A673 (cell line): ENCODE results near the gene ST8SIA1. TPM values are rescaled to one million over a fixed set of nuclear protein-coding genes. Genes with fewer than 3 reads are reported as not detected.

ENCODE experiments used
- BruUV-seq: library from RNA; stranded (reverse); fragments of 400-500 nt; replicated peaks from 2 replicates; lab custom pipeline; 2021; lab: Mats Ljungman, UMichigan
- CTCF ChIA-PET: fragments of 300-600 bp; sonication (Branson Sonifier 250); formaldehyde crosslinking; loops from one replicate; lab custom pipeline; 2022; ENCODE audit warnings: antibody characterized with exemption; lab: Charles Lee
- POLR2A ChIA-PET: fragments of 300-600 bp; sonication (Branson Sonifier 250); formaldehyde crosslinking; loops from one replicate; lab custom pipeline; 2022; ENCODE audit warnings: antibody characterized with exemption; ENCODE audit not compliant: low non-redundant PET; lab: Charles Lee
- DNase-seq: peaks from one replicate; pipeline ENCODE4 v3.0.0-alpha.2; 2015; ENCODE audit warnings: low spot score
- H3K27ac ChIP-seq: fragments of 200-600 bp; sonication (generic); 2 replicates; pipeline ENCODE4 v1.5.1; 2016; ENCODE audit warnings: mixed run types, low read depth, mild to moderate bottlenecking, mixed read lengths, antibody characterized with exemption, low read length; ENCODE audit not compliant: poor library complexity, severe bottlenecking
- H3K27me3 ChIP-seq: fragments of 200-600 bp; sonication (generic); replicated peaks from 2 replicates; pipeline ENCODE4 v1.6.1; 2017; ENCODE audit warnings: mixed run types, low read depth, mild to moderate bottlenecking, mixed read lengths, antibody characterized with exemption, low read length; ENCODE audit not compliant: insufficient read depth, poor library complexity
- H3K36me3 ChIP-seq: fragments of 200-600 bp; sonication (generic); 2 replicates; pipeline ENCODE4 v1.6.1; 2016; ENCODE audit warnings: mixed run types, mild to moderate bottlenecking, mixed read lengths, antibody characterized with exemption, low read length; ENCODE audit not compliant: insufficient read depth, poor library complexity, severe bottlenecking
- H3K4me1 ChIP-seq: fragments of 200-600 bp; sonication (generic); 2 replicates; pipeline ENCODE4 v1.6.1; 2017; ENCODE audit warnings: mixed run types, mild to moderate bottlenecking, mixed read lengths, antibody characterized with exemption, low read length; ENCODE audit not compliant: insufficient read depth, poor library complexity, severe bottlenecking
- H3K4me3 ChIP-seq: fragments of 200-600 bp; sonication (generic); 2 replicates; pipeline ENCODE4 v1.5.1; 2016; ENCODE audit warnings: low read depth, mixed run types, mild to moderate bottlenecking, mixed read lengths, low read length; ENCODE audit not compliant: poor library complexity, severe bottlenecking
- H3K9me3 ChIP-seq: fragments of 200-600 bp; sonication (generic); 2 replicates; pipeline ENCODE4 v1.6.1; 2016; ENCODE audit warnings: mixed run types, low read depth, mild to moderate bottlenecking, mixed read lengths, antibody characterized with exemption, low read length; ENCODE audit not compliant: poor library complexity, severe bottlenecking
- EZH2 ChIP-seq: fragments of 200-600 bp; sonication (generic); IDR thresholded peaks from 2 replicates; pipeline ENCODE4 v1.6.1; 2017; ENCODE audit warnings: borderline replicate concordance, low read depth, mild to moderate bottlenecking, mixed read lengths, antibody characterized with exemption, low read length; ENCODE audit not compliant: poor library complexity, severe bottlenecking
- intact Hi-C: fragments of 100-400 bp; cut with micrococcal nuclease; formaldehyde crosslinking; loops from one replicate; pipeline ENCODE4 v1.10.0; 2022; ENCODE audit not compliant: unreplicated experiment
- total RNA-seq: library from RNA; stranded (reverse); gene quantifications from 2 replicates; pipeline ENCODE4 v1.2.3, GENCODE V29; 2021
- TF ChIP-seq, protein P1 (sequence below): fragments of 300-800, 200-600 bp; sonication (generic); conservative IDR thresholded peaks from 2 replicates; pipeline ENCODE4 v1.5.1; 2017; ENCODE audit warnings: low read depth, mild to moderate bottlenecking, antibody characterized with exemption, low read length, moderate library complexity, mixed read lengths

The ST8SIA1 gene
- total RNA-seq, 1 experiment from 2014 or later: 0.28 TPM

GRCh38 chr12:22275843-22276242 is 58.7 kb downstream of the ST8SIA1 start:
- DNase-seq: no peak
- BruUV-seq: no TSS peak
- no peaks in the 10 kb centered on the region for H3K27me3 ChIP-seq
- ChIA-PET POLR2A (no interaction called here), CTCF (no interaction called here)
- no peaks in the 10 kb centered on the region for H3K9me3 ChIP-seq
- H3K4me1 ChIP-seq: no peaks in the 10 kb centered on the region
- H3K4me3 ChIP-seq: no peak overlapping the region
- intact Hi-C loops: no loop called here
- no peaks in the 10 kb centered on the region for H3K36me3 ChIP-seq
- no peak for TF ChIP-seq EZH2
- TF ChIP-seq, protein P1, sequence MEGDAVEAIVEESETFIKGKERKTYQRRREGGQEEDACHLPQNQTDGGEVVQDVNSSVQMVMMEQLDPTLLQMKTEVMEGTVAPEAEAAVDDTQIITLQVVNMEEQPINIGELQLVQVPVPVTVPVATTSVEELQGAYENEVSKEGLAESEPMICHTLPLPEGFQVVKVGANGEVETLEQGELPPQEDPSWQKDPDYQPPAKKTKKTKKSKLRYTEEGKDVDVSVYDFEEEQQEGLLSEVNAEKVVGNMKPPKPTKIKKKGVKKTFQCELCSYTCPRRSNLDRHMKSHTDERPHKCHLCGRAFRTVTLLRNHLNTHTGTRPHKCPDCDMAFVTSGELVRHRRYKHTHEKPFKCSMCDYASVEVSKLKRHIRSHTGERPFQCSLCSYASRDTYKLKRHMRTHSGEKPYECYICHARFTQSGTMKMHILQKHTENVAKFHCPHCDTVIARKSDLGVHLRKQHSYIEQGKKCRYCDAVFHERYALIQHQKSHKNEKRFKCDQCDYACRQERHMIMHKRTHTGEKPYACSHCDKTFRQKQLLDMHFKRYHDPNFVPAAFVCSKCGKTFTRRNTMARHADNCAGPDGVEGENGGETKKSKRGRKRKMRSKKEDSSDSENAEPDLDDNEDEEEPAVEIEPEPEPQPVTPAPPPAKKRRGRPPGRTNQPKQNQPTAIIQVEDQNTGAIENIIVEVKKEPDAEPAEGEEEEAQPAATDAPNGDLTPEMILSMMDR: no peak
- no peak overlapping the region for H3K27ac ChIP-seq

DNA sequence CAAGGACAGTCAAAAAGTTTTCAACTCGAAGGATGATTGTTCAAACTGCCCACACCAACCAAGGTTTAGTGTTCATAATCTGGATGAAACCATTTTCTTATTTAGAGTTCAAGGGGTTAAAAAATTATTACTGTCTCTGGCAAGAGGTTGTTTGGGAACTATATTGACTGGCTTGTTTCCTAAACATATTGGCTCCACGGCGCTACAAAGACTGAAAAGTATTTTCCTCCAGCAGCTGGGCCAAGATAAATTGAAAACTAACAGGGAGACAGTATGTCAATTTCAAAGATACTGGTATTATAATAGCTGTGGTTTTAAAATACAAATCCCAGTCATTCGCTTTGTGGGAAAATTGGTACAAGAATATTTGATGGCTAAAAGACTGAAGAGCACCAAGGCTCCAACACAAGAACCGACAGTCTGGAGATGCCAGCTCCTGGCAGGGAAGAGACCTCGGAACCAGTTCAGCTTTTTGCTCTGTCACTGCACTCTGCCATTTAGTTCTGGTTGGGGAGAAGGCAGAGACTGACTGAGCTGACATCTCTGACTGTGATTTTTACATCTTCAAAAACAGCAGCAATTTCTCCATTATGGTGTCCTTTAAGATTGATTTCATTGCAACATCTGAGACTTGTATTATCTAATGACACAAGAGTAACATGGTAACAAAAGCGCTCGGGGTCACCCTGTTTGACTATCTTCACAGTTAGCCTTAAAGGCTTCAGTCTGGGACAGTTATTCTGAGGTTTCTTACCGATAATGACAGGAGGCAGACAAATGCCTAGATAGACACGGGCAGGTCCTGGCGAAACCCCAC is 62.0 kb downstream of the ST8SIA1 start:
- Histone ChIP-seq H3K36me3 (no peaks in the 10 kb centered on the region), H3K9me3 (no peaks in the 10 kb centered on the region), H3K4me3 (no peak overlapping the region), H3K27ac (no peak overlapping the region), H3K27me3 (no peaks in the 10 kb centered on the region), H3K4me1 (no peaks in the 10 kb centered on the region)
- TF ChIP-seq EZH2: no peak
- TF ChIP-seq, protein P1: no peak
- no TSS peak for BruUV-seq
- CTCF ChIA-PET: no interaction called here
- POLR2A ChIA-PET: no interaction called here
- no peak for DNase-seq
- intact Hi-C loops: no loop called here

DNA sequence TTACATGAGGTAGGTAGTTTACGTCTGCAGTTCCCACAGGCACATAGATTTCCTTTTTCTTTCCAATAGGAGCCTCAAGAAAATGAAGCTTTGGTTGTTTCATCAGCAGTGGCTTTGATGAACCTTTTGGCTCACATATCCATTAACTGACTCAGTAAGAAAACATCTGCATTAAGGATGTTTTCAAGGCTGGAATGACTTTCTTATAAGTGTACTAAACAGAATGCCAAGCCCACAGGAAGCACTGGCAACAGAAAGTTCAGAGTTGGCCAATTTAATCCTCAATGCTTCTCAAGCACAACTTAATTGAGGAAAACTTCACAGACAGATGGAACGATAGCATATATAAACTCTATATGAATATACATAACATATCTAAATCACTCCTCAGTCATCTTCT is 63.5 kb downstream of the ST8SIA1 start:
- no peak overlapping the region for H3K4me3 ChIP-seq
- H3K4me1 ChIP-seq: no peaks in the 10 kb centered on the region
- intact Hi-C loops: no loop called here
- BruUV-seq: no TSS peak
- POLR2A ChIA-PET: no interaction called here
- no peak for DNase-seq
- CTCF ChIA-PET: no interaction called here
- TF ChIP-seq EZH2: no peak
- TF ChIP-seq, protein P1: no peak
- H3K27me3 ChIP-seq: no peaks in the 10 kb centered on the region
- no peaks in the 10 kb centered on the region for H3K36me3 ChIP-seq
- no peak overlapping the region for H3K27ac ChIP-seq
- no peaks in the 10 kb centered on the region for H3K9me3 ChIP-seq
